GM12892 (cell line): ENCODE data around the gene OR52M1.

ENCODE experiments used
- POLR2A ChIP-seq: IDR thresholded peaks from 2 replicates; pipeline ENCODE4 v1.6.1; 2011; ENCODE audit warnings: low read depth, low read length, control low read depth
- POLR2AphosphoS5 ChIP-seq: IDR thresholded peaks from 2 replicates; pipeline ENCODE4 v1.6.1; 2011; ENCODE audit warnings: low read depth, low read length, control low read depth
- TAF1 ChIP-seq: IDR thresholded peaks from 2 replicates; pipeline ENCODE4 v1.6.1; 2011; ENCODE audit warnings: low read depth, mild to moderate bottlenecking, control low read depth, low read length, borderline replicate concordance

DNA sequence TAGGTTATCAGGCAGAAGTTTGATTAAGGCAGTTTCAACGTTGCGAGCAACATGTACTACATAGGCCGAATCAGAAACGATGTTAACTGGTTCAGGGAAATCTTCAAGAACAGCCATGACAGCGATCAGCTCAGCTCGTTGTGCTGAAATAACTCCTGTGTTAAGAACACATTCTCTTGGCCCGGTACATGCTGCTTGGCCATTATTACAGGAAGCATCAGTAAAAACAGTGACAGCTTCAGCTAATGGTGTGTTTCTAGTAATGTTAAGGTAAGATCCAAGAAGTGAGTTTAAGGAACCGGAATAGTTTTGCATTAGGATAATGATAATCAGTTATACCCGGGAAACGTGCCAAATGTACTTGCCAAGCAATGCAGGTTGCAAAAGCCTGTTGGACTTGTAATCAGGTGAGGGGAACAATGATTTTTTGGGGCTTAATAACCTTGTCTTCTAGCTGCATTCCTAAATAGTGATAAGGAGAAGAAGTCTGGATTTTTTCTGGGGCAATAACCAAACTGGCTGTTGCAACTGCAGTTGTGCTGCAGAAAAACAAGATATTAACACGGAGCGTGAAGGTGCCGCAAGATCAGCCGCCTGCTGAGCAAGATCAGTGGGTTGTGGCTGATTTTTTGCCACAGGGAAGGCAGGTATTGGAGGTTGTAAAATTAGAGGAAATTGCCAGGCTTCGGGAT, 48.3 kb upstream of the OR52M1 start:
- TF ChIP-seq POLR2AphosphoS5 (no peak), POLR2A (no peak), TAF1 (no peak)
